ENCODE data around the gene RASSF10. TPM values are rescaled to one million over a fixed set of nuclear protein-coding genes. Genes with fewer than 3 reads are reported as not detected.

The RASSF10 gene
- total RNA-seq, 4 donors from 2014 or later: 0.12 to 1.7 (median 0.19) TPM; not detected in 1

- no peak for TF ChIP-seq CTCF (IDR thresholded peaks at IDR 0.05)
- DNase-seq (ENCODE audit: low spot score): no peak
- ATAC-seq (ENCODE audit: low FRiP score): no peak
Measured at GRCh38 chr11:13051257-13051656, 42.1 kb downstream of the RASSF10 start.

- DNase-seq (ENCODE audit: low spot score) (no peak), ATAC-seq (ENCODE audit: low FRiP score) (no peak)
- no peak for TF ChIP-seq CTCF (IDR thresholded peaks at IDR 0.05)
Measured at GRCh38 chr11:13052130-13052571, 43.0 kb downstream of the RASSF10 start.

GRCh38 chr11:13053255-13053917 is 44.3 kb downstream of the RASSF10 start:
- ATAC-seq (ENCODE audit: low FRiP score) (no peak), DNase-seq (ENCODE audit: low spot score) (no peak)
- TF ChIP-seq CTCF (IDR thresholded peaks at IDR 0.05): no peak

- ATAC-seq (ENCODE audit: low FRiP score) (no peak), DNase-seq (ENCODE audit: low spot score) (no peak)
- no peak for TF ChIP-seq CTCF (IDR thresholded peaks at IDR 0.05)
Measured at GRCh38 chr11:13054278-13054677, 45.2 kb downstream of the RASSF10 start.

- no peak for DNase-seq (ENCODE audit: low spot score)
- ATAC-seq (ENCODE audit: low FRiP score): no peak
- TF ChIP-seq CTCF (IDR thresholded peaks at IDR 0.05): no peak
Measured at GRCh38 chr11:13055200-13055599, 46.1 kb downstream of the RASSF10 start.

- no peak for ATAC-seq (ENCODE audit: low FRiP score)
- no peak for DNase-seq (ENCODE audit: low spot score)
- TF ChIP-seq CTCF (IDR thresholded peaks at IDR 0.05): no peak
Measured at GRCh38 chr11:13061294-13061990, 52.3 kb downstream of the RASSF10 start.
